ENCODE results near the gene AHSG. TPM values are rescaled to one million over a fixed set of nuclear protein-coding genes. Genes with fewer than 3 reads are reported as not detected.
"Not testable (repeated sequence)": the region's sequence is repeated elsewhere in the genome, so short reads cannot be mapped to it uniquely, and the experiment has no call there.

AHSG gene, protein sequence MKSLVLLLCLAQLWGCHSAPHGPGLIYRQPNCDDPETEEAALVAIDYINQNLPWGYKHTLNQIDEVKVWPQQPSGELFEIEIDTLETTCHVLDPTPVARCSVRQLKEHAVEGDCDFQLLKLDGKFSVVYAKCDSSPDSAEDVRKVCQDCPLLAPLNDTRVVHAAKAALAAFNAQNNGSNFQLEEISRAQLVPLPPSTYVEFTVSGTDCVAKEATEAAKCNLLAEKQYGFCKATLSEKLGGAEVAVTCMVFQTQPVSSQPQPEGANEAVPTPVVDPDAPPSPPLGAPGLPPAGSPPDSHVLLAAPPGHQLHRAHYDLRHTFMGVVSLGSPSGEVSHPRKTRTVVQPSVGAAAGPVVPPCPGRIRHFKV
- not detected for total RNA-seq
- polyA plus RNA-seq: not detected
- 0 to 0.25 (median 0) reads per million in 6 experiments for total RNA-seq

DNA sequence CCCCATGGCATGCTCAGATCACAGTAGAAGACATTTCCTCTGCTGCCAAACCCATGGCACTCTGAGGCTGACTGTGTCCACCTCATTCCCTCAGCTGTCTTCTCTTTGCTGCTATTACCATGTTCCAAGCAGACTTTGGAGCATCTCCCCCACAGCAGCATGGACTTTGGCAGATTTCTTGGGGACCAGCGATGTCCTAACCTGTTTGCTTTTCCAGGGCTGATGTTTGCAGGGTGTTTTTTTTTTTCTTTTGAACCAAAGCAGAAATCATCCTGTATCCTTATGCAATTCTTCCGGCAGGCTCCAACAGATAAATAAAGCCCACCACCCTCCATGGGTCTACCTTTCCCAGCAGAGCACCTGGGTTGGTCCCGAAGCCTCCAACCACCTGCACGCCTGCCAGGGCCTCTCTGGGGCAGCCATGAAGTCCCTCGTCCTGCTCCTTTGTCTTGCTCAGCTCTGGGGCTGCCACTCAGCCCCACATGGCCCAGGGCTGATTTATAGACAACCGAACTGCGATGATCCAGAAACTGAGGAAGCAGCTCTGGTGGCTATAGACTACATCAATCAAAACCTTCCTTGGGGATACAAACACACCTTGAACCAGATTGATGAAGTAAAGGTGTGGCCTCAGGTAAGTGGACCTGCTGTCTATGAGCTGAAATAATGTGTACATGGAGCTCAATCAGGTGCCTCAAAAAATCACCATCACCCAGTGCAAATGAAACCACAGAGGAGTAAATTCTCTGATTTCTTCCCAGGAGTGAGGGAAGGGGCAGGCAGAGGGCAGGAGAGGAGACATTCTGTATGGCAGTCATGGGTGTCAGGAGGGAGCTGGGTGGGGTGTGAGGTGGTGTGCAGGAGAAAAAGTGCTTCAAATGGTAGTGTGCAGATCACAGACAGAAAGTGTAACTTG lies at the start of gene AHSG:
Gene AHSG, plus strand, starts transcription at position 340 of the 916 bp plus-strand sequence. Its CDS starts 82 bp downstream, at position 422.
- DNase-seq (no peak), ATAC-seq (no peak)
- Mint-ChIP-seq H3K4me3 (peak within 1 kb of the TSS in 1 of 10 donors; percentile 22), H3K4me1 (peaks cover 13 to 21% (median 19%) of the 10 kb centered on the region in 4 donors), H3K36me3 (no peaks in the 10 kb centered on the region), H3K27ac (peak within 1 kb of the TSS in 4 of 10 donors; percentile 15 to 22 (median 20)), H3K9me3 (no peaks in the 10 kb centered on the region), H3K27me3 (peaks cover 3 to 29% (median 8%) of the 10 kb centered on the region in 5 donors)
- POLR2A ChIA-PET: interaction anchor here (1.1 kb wide), 1 partner anchor 171 kb away, joined by 5 read pairs; the partner anchor contains the start of gene EIF4A2

DNA sequence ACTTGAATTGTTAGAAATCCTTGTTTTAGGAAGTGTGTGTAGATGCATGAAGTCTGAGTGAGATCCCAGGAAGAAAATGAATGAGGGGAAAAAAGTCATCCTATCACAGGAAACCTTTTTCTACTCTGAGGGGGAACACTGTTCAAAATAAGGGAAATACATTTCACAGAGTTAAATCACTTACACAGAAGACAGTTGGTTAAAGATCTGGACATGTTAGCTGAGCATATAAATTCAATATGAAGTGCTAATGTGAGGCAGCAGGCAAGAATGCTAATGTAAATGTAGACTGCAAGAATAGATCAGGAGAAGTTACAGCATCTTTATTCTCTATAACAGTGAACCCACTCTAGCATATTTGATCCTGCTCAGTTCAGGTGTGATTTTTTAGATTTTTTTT lies 48.3 kb upstream of the AHSG start:
- Mint-ChIP-seq H3K9me3 (no peaks in the 10 kb centered on the region), H3K27ac (peak overlapping the region in 3 of 10 donors; percentile 21 to 82 (median 48)), H3K4me1 (peaks cover 30 to 78% (median 67%) of the 10 kb centered on the region in 4 donors), H3K36me3 (peaks cover 0 to 32% (median 12%) of the 10 kb centered on the region in 3 donors), H3K27me3 (no peaks in the 10 kb centered on the region), H3K4me3 (peak overlapping the region in 8 of 10 donors; percentile 2 to 44 (median 26))
- DNase-seq (no peak), ATAC-seq (no peak)
- POLR2A ChIA-PET: no interaction called here

DNA sequence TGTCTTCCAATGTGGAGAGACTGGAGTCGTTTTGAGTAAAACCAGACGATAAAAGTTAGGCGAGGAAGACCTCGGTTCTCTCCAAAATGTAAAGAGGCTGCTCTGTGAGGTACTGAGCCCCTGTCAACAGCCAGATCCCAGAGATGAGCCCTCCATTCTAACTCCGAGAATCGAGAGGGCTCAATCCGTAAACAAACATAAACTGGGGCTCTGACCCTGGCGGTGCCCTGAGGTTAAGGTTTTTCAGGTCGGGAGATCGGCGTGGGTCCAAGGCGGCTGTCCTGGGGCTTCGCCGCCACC lies 46.1 kb upstream of the AHSG start:
- H3K9me3 Mint-ChIP-seq: no peaks in the 10 kb centered on the region
- H3K4me1 Mint-ChIP-seq: peaks cover 34 to 78% (median 68%) of the 10 kb centered on the region in 4 donors
- no peak for ATAC-seq

DNA sequence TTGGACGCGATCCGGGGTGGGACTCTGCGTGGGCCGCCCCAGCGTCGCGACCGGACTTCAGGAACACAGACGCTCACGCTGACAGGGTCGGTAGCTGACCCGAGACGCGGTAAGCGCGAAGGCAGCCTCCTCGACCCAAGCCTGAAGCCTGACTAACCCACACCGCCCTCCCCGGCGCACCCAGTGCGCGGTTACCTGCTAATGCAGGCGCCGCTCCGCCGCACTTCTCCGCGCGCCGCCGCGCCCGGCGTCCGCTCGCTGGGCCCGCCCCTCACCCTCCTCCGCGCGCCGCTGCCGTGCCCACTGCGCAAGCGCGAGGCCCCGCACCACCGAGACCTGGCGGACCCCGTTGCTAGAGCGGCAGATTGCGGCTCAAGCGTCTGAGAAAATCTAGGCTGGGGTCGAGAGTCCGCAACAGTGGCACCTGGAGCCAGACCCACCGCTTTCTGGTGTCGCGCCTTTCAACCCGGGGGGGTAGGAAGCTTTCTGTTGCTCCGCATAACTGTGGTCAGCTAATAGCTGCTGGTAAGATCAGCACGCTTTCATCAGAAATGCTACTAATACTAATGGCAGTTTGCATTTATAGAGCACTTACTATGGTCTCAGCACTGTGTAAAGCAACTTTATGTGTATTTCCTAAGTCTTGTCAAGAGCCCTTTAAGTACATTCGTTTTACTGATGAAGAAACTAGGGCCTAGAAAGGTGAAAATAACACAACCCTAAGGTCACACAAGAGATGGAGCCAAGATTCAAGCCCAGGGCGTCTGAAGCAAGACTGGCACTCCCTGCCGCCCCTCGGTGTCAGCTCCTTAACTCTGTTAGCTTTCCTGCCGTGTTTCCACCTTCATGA lies 45.6 kb upstream of the AHSG start, which contains the start of gene TBCCD1:
Gene TBCCD1, minus strand, starts transcription at position 268 of the 850 bp plus-strand sequence. CDS start 3,010 bp downstream, outside the sequence.
- H3K4me3 Mint-ChIP-seq: peak within 1 kb of the TSS; percentile 92 to 97 (median 94)
- no peaks in the 10 kb centered on the region for H3K27me3 Mint-ChIP-seq
- peak; percentile 50 to 60 for ATAC-seq
- DNase-seq: peak; percentile 88 to 100 (median 96)
- H3K9me3 Mint-ChIP-seq: no peaks in the 10 kb centered on the region
- POLR2A ChIA-PET: interaction anchor here (1.3 to 5.6 kb wide), 3 partner anchors 49 to 630 kb away, joined by 4 to 85 read pairs (median 22); partner anchors contain the start of genes EIF4A2 and TRA2B
- peak within 1 kb of the TSS; percentile 91 to 98 (median 97) for H3K27ac Mint-ChIP-seq
- H3K36me3 Mint-ChIP-seq: peaks cover 0 to 14% (median 4%) of the 10 kb centered on the region in 3 donors
- H3K4me1 Mint-ChIP-seq: peaks cover 31 to 77% (median 65%) of the 10 kb centered on the region in 4 donors

More for the DNA sequence above, 46.1 kb upstream of the AHSG start:
- Mint-ChIP-seq H3K4me3 (peak overlapping the region; percentile 92 to 97 (median 94)), H3K36me3 (peaks cover 0 to 18% (median 8%) of the 10 kb centered on the region in 3 donors), H3K27me3 (no peaks in the 10 kb centered on the region), H3K27ac (peak overlapping the region; percentile 90 to 98 (median 97))
- POLR2A ChIA-PET: interaction anchor here (1.0 to 5.6 kb wide), 4 partner anchors 48 to 629 kb away, joined by 3 to 85 read pairs (median 5); partner anchors contain the start of gene EIF4A2
- no peak for DNase-seq

DNA sequence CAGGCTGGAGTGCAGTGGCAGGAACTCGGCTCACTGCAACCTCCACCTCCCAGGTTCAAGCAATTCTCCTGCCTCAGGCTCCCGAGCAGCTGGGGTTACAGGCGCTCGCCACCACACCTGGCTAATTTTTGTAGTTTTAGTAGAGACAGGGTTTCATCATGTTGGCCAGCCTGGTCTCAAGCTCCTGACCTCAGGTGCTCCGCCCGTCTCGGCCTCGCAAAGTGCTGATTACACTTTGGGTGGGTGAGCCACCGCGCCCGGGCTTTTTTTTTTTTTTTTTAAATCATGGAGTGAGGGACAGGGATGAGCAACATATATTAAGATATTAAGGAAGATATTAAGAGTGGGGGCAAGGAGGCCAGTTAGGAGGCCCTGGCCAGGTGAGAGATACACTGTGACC lies 43.5 kb upstream of the AHSG start:
- not testable (repeated sequence) for ATAC-seq, H3K9me3 Mint-ChIP-seq, DNase-seq, H3K27me3 Mint-ChIP-seq
- Mint-ChIP-seq H3K36me3 (peaks cover 0 to 21% (median 8%) of the 10 kb centered on the region in 3 donors), H3K4me1 (peaks cover 28 to 69% (median 53%) of the 10 kb centered on the region in 4 donors), H3K4me3 (peak overlapping the region; percentile 91 to 99 (median 96)), H3K27ac (peak overlapping the region in 9 of 10 donors; percentile 91 to 99 (median 99))
- POLR2A ChIA-PET: interaction anchor here (2.7 to 5.6 kb wide), 2 partner anchors 215 to 632 kb away, joined by 22 to 85 read pairs; partner anchors contain the start of genes EIF4A2 and TRA2B

DNA sequence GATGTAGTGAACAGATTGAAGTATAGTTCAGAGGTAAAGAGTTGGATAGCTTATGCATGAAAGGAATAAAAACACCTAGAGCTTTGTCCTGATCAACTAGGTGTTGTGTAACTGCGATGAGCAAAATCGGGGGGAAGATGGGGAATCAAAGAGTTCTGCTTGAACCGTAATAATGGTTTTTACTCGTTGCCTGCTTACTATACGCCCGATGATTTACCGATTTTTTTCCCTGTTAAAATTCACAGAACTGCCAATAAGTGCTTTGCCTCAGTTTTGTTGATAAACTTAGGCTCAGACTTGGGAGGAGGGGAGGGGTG lies 43.1 kb upstream of the AHSG start:
- POLR2A ChIA-PET: interaction anchor here (0.9 to 5.6 kb wide), 7 partner anchors 47 to 984 kb away, joined by 3 to 85 read pairs (median 5); partner anchors contain the start of genes EIF4A2, SENP2 and TRA2B
- peak overlapping the region; percentile 91 to 99 (median 96) for H3K4me3 Mint-ChIP-seq
- H3K9me3 Mint-ChIP-seq: no peaks in the 10 kb centered on the region
- ATAC-seq: no peak
- H3K27ac Mint-ChIP-seq: peak overlapping the region; percentile 78 to 99 (median 98)
- no peak for DNase-seq
- no peaks in the 10 kb centered on the region for H3K27me3 Mint-ChIP-seq
- H3K4me1 Mint-ChIP-seq: peaks cover 28 to 68% (median 53%) of the 10 kb centered on the region in 4 donors
- H3K36me3 Mint-ChIP-seq: peaks cover 0 to 25% (median 8%) of the 10 kb centered on the region in 3 donors

DNA sequence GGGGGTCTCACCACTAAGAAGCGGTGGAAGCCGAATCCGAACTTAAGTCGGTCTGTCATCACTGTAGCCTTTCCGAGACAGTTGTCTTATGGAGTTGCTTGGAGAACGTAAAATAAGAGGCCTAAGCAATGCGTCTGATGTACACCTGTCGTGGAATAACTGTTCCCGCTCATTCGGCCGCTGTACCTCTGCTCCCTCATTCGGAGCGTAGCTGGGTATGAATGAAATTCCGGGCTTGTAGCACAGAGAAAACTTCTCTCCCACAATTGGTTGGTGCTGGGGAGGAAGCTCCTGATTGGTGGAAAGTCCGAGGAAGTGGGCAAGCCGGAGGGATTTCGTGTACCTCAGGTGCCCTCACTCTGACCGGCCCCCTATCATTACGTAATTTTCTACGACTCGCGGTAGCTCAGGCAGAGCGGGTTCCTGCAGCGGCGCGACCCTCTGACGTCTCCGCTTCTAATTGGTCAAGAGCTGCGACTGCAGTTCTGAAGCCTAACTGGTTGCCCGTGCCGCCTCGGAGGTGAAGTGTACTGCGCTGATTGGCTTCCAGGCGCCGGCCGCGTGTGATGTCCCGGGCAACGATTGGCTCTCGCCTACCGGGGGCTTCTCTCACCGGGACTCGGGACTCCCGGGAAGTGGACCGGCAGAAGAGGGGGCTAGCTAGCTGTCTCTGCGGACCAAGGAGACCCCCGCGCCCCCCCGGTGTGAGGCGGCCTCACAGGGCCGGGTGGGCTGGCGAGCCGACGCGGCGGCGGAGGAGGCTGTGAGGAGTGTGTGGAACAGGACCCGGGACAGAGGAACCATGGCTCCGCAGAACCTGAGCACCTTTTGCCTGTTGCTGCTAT lies 42.5 kb upstream of the AHSG start, which contains the start of gene DNAJB11:
Gene DNAJB11, plus strand, starts transcription at position 625 of the 845 bp plus-strand sequence. Its CDS starts 178 bp downstream, at position 803.
- peaks cover 0 to 30% (median 8%) of the 10 kb centered on the region in 3 donors for H3K36me3 Mint-ChIP-seq
- H3K4me1 Mint-ChIP-seq: peaks cover 28 to 65% (median 53%) of the 10 kb centered on the region in 4 donors
- peak within 1 kb of the TSS; percentile 78 to 99 (median 98) for H3K27ac Mint-ChIP-seq
- H3K4me3 Mint-ChIP-seq: peak within 1 kb of the TSS; percentile 91 to 99 (median 96)
- no peaks in the 10 kb centered on the region for H3K9me3 Mint-ChIP-seq
- DNase-seq (peak; percentile 92 to 99 (median 98)), ATAC-seq (peak; percentile 84 to 86)
- POLR2A ChIA-PET: interaction anchor here (0.9 to 5.6 kb wide), 9 partner anchors 8 to 984 kb away, joined by 3 to 85 read pairs (median 5); partner anchors contain the start of genes EIF4A2, SENP2 and TRA2B
- no peaks in the 10 kb centered on the region for H3K27me3 Mint-ChIP-seq

DNA sequence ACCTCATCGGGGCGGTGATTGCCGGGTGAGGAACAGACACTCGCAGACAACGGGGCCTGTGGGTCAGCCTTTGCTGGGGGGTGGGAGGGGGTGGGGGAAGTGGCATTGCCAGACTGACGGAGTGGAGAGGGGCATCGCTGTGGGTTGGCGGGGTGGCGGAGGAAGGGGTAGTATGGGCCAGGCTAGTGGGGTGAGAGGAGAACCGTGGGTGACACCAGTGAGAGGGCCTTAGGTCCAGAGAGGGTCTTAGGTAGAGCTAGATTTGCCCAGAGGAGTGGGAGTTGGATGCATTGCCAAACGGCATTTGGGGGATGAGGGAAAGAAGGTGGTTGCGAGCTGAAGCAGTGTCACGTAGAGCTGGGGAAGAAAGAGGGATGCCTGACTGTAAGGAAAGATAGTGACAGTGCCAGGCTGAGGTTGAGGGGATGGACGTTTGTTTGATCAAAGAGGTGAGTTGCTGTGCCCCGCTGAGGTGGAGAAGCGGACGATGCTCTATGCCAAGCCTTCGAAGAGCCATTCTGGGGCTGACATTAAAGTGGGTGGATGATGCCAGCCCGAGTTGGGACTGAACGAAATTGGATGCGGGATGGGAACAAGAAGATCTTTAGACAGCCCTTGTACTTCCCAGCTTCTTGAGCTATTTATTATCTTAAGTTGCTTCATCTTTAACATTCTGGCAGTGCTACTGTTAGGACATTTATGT lies 41.8 kb upstream of the AHSG start:
- H3K4me1 Mint-ChIP-seq: peaks cover 30 to 59% (median 53%) of the 10 kb centered on the region in 4 donors
- POLR2A ChIA-PET: interaction anchor here (0.9 to 5.6 kb wide), 9 partner anchors 9 to 985 kb away, joined by 3 to 85 read pairs (median 5); partner anchors contain the start of genes EIF4A2, SENP2 and TRA2B
- H3K27ac Mint-ChIP-seq: peak overlapping the region; percentile 74 to 99 (median 98)
- peaks cover 0 to 38% (median 13%) of the 10 kb centered on the region in 3 donors for H3K36me3 Mint-ChIP-seq
- no peaks in the 10 kb centered on the region for H3K9me3 Mint-ChIP-seq
- peak in 2 of 10 donors; percentile 1 to 4 for DNase-seq
- no peak for ATAC-seq
- H3K4me3 Mint-ChIP-seq: peak overlapping the region; percentile 91 to 99 (median 96)
- H3K27me3 Mint-ChIP-seq: no peaks in the 10 kb centered on the region

DNA sequence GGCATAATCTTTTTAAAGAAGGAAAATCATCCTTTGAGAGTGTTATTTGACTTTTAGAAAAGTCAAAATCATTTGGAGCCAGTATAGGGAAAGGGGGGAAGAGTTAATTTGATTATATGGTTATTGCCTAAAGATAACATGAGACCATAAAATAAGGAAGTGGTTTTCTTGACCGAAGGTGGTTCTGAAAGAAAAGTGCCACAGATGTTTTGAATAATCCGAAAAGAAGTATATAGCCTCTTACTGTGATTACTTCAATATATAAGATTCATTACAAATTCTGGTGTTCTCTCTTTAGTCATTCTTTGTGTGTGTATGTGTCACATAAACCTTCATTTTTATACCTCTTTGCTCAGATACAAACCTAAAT lies 41.2 kb upstream of the AHSG start:
- POLR2A ChIA-PET: interaction anchor here (1.4 to 5.6 kb wide), 4 partner anchors 9 to 634 kb away, joined by 3 to 85 read pairs (median 16); partner anchors contain the start of genes EIF4A2 and TRA2B
- no peak for DNase-seq
- Mint-ChIP-seq H3K27ac (peak overlapping the region; percentile 74 to 99 (median 98)), H3K27me3 (no peaks in the 10 kb centered on the region), H3K4me1 (peaks cover 26 to 53% (median 48%) of the 10 kb centered on the region in 4 donors), H3K4me3 (peak overlapping the region; percentile 91 to 99 (median 96)), H3K9me3 (no peaks in the 10 kb centered on the region), H3K36me3 (peaks cover 0 to 43% (median 17%) of the 10 kb centered on the region in 3 donors)
- ATAC-seq: no peak

DNA sequence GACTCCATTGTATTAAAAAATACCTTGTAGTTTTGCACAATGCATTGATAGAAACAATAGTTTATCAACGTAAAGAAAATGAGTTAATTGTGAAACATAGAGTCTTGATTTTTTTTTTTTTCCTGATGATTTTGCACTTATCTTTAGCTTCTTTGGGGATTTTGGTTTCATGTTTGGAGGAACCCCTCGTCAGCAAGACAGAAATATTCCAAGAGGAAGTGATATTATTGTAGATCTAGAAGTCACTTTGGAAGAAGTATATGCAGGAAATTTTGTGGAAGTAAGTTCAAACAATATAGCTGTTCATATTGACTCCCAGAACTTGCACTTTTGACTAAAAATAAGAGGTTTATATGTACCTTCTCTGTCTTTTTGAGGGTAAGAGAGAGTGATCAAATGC lies 35.3 kb upstream of the AHSG start:
- no peak for DNase-seq
- H3K9me3 Mint-ChIP-seq: no peaks in the 10 kb centered on the region
- POLR2A ChIA-PET: interaction anchor here (0.7 kb wide), 1 partner anchor 206 kb away, joined by 3 read pairs; the partner anchor contains the start of gene EIF4A2
- peaks cover 0 to 94% (median 24%) of the 10 kb centered on the region in 3 donors for H3K36me3 Mint-ChIP-seq
- no peak overlapping the region for H3K4me3 Mint-ChIP-seq
- H3K27me3 Mint-ChIP-seq: no peaks in the 10 kb centered on the region
- ATAC-seq: no peak
- peak overlapping the region in 1 of 10 donors; percentile 78 for H3K27ac Mint-ChIP-seq
- peaks cover 9 to 26% (median 14%) of the 10 kb centered on the region in 4 donors for H3K4me1 Mint-ChIP-seq

All from naive thymus-derived CD8-positive, alpha-beta T cell (primary cell).